Right lobe of liver (tissue), 6 donors: ENCODE results near the gene HOXA13. TPM values are rescaled to one million over a fixed set of nuclear protein-coding genes. Genes with fewer than 3 reads are reported as not detected.
A peak's percentile ranks its signal among the peaks of the same experiment; 100 is the strongest.

Experiments used
- ATAC-seq, 4 donors: fragments of 200-7000 bp; cut with Tn5 transposase; one replicate each; pipeline ENCODE4 v1.9.1; 2020; ENCODE audit warnings: mild to moderate bottlenecking in 4 of 4, moderate library complexity in 4 of 4
- DNase-seq, 3 donors: peaks; one replicate each; pipeline ENCODE4 v3.0.0-alpha.2; 2020
- H3K27ac ChIP-seq, 3 donors: fragments of 200-600 bp; one replicate each; pipeline ENCODE4 v1.8.0; 2022
- H3K27me3 ChIP-seq, 2 donors: fragments of 200-600 bp; one replicate each; pipeline ENCODE4 v1.8.0; 2022
- H3K36me3 ChIP-seq, 4 donors: fragments of 200-600 bp; sonication (generic) in 1 of 4; one replicate each; pipeline versions ENCODE4 v1.5.1 to v1.8.0; 2017 to 2022; ENCODE audit warnings: control low read depth in 1 of 4
- H3K4me1 ChIP-seq, 4 donors: fragments of 200-600 bp; sonication (generic) in 1 of 4; one replicate each; pipeline versions ENCODE4 v1.5.1 to v1.8.0; 2017 to 2022; ENCODE audit warnings: control low read depth in 1 of 4
- H3K4me3 ChIP-seq, 3 donors: fragments of 200-600 bp; one replicate each; pipeline ENCODE4 v1.8.0; 2022
- H3K9me3 ChIP-seq, 4 donors: fragments of 200-600 bp; sonication (generic) in 1 of 4; one replicate each; pipeline versions ENCODE4 v1.5.1 to v1.8.0; 2017 to 2022; ENCODE audit warnings: control low read depth in 1 of 4
- POLR2A ChIP-seq: fragments of 450-650 bp; IDR thresholded peaks from one replicate; pipeline ENCODE4 v1.6.1; 2017; ENCODE audit warnings: antibody characterized with exemption, mild to moderate bottlenecking
- WGBS: methylation state at CpG from one replicate; pipeline ENCODE4 v1.1.6; 2018; ENCODE audit warnings: low coverage, low lambda C conversion rate; ENCODE audit not compliant: insufficient coverage; ENCODE audit errors: missing lambda C conversion rate; 5-methylcytosine and 5-hydroxymethylcytosine counted together
- intact Hi-C, 2 donors: fragments of 100-400 bp; cut with DNase I; formaldehyde crosslinking; loops; one replicate each; pipeline versions ENCODE4 v1.11.2 to v1.14.1; 2022
- total RNA-seq, 6 experiments: library from RNA; depleted of rRNA in 2 of 6; stranded (reverse); fragments of >200 nt in 2 of 6; fragmentation: NEBNext Ultra II Directional in 3 of 6; extraction: Animal tissue kit (Norgen Biotek cat#: 25700) in 3 of 6; gene quantifications; one replicate each; pipeline versions ENCODE4 v1.1.0 to v1.2.4, GENCODE V29; 2016 to 2023
- TF ChIP-seq, protein P1 (sequence below), 4 donors: fragments of 200-600 bp in 3 of 4; fragments of 450-650 bp in 1 of 4; IDR thresholded peaks; one replicate each; pipeline versions ENCODE4 v1.5.1 to v1.8.0; 2016 to 2022; ENCODE audit warnings: antibody characterized with exemption in 4 of 4, mild to moderate bottlenecking in 2 of 4
- donor health status: DM: no; HTN: yes; CAD: no.
- donor health status: DM: no; HTN: no; CAD: no.
- donor health status: DM: no; HTN: no; CAD: no.
- donor health status: DM: no; HTN: yes; CAD: no.
- donor health status: DM: no; HTN: yes; CAD: no.

HOXA13 gene
- total RNA-seq, 6 experiments from 2014 or later: not detected

DNA sequence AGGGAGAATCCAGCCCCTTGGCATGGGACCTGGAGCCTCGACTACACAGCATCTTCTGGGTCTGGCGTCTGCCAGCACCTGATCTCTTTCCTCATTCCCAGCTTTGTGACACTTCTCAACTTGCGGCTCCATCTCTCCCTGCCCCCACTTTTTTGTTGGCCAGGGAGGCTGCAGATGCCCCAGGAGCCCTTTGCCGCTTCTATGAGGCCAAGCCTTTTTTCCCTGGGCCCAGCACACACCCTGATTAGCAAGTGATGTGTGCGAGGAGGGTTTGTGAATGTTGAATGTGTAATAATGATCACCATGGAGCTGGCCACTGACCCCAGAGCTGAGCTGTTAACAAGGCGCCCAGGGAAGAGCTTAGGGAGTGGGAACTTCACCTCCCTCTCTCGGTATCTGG is 47.1 kb upstream of the HOXA13 start:
- H3K27me3 ChIP-seq: peaks cover 34 to 62% of the 10 kb centered on the region in 2 donors
- no peak for ATAC-seq
- H3K36me3 ChIP-seq: no peaks in the 10 kb centered on the region
- intact Hi-C loops: no loop called here
- peaks cover 0 to 35% (median 0%) of the 10 kb centered on the region in 4 donors for H3K4me1 ChIP-seq
- no peaks in the 10 kb centered on the region for H3K9me3 ChIP-seq
- no peak overlapping the region for H3K4me3 ChIP-seq
- WGBS: 44% methylated on average over 7 of the region's 7 CpGs
- DNase-seq: no peak
- H3K27ac ChIP-seq: no peak overlapping the region
- TF ChIP-seq, protein P1, sequence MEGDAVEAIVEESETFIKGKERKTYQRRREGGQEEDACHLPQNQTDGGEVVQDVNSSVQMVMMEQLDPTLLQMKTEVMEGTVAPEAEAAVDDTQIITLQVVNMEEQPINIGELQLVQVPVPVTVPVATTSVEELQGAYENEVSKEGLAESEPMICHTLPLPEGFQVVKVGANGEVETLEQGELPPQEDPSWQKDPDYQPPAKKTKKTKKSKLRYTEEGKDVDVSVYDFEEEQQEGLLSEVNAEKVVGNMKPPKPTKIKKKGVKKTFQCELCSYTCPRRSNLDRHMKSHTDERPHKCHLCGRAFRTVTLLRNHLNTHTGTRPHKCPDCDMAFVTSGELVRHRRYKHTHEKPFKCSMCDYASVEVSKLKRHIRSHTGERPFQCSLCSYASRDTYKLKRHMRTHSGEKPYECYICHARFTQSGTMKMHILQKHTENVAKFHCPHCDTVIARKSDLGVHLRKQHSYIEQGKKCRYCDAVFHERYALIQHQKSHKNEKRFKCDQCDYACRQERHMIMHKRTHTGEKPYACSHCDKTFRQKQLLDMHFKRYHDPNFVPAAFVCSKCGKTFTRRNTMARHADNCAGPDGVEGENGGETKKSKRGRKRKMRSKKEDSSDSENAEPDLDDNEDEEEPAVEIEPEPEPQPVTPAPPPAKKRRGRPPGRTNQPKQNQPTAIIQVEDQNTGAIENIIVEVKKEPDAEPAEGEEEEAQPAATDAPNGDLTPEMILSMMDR (IDR thresholded peaks at IDR 0.05): no peak
- no peak for TF ChIP-seq POLR2A

DNA sequence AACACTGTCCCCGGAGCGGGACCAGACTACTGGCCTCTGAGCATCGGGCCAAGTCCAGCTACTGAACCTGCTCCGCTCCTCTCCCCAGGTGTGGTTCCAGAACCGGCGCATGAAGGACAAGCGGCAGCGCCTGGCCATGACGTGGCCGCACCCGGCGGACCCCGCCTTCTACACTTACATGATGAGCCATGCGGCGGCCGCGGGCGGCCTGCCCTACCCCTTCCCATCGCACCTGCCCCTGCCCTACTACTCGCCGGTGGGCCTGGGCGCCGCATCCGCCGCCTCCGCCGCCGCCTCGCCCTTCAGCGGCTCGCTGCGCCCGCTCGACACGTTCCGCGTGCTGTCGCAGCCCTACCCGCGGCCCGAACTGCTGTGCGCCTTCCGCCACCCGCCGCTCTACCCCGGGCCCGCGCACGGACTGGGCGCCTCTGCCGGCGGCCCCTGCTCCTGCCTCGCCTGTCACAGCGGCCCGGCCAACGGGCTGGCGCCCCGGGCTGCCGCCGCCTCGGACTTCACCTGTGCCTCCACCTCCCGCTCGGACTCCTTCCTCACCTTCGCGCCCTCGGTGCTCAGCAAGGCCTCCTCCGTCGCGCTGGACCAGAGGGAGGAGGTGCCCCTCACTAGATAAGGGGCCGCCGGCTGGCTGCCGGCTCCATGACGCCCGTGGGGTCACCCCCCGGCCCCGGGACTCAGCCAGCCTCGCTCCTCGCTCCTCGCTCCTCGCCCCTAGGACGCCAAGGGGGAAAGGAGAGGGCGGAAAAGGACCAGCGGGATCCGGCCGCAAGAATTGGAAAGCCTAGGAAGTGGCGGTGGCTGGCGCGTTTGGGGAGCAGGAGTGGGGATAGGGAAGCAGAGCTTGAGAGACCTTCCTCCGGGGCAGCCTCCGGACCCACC is 46.2 kb upstream of the HOXA13 start:
- H3K4me1 ChIP-seq: peaks cover 0 to 25% (median 0%) of the 10 kb centered on the region in 4 donors
- no peaks in the 10 kb centered on the region for H3K9me3 ChIP-seq
- TF ChIP-seq, protein P1 (IDR thresholded peaks at IDR 0.05): no peak
- no peak for TF ChIP-seq POLR2A
- no peak overlapping the region for H3K27ac ChIP-seq
- H3K36me3 ChIP-seq: no peaks in the 10 kb centered on the region
- peaks cover 37 to 63% of the 10 kb centered on the region in 2 donors for H3K27me3 ChIP-seq
- ATAC-seq (peak; percentile 28 to 48 (median 42)), DNase-seq (no peak)
- WGBS: 7% methylated on average over 13 of the region's 90 CpGs
- intact Hi-C loops: no loop called here
- H3K4me3 ChIP-seq: no peak overlapping the region

DNA sequence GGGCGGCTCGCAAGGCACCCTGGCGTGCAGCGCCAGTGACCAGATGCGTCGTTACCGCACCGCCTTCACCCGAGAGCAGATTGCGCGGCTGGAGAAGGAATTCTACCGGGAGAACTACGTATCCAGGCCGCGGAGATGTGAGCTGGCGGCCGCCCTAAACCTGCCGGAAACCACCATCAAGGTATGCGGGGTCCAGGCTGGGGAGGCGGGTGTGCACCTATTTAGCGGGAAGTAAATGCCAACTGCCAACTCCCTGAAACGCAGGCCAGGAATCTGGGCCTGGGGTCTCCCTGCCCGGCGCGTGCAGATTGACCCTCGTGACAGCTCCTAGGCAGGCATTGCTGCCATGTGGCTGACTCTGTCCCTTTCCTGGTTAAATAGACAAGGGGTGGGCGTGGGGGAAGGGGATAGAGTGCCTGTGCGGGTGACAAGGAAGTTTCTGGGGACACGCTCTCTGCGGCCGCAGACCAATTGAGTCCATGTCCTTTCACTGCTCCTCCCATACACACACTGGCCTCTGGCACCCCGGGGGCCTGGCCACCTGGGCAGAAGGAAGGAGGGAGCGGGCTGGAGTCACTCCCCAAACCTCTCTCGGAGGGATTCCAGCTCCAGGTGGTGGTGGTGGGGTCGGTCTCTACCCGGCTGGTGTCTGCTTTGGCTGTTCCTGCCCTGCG is 45.4 kb upstream of the HOXA13 start:
- H3K27ac ChIP-seq: no peak overlapping the region
- 18% methylated on average over 18 of the region's 37 CpGs for WGBS
- DNase-seq: no peak
- intact Hi-C loops: no loop called here
- TF ChIP-seq, protein P1 (IDR thresholded peaks at IDR 0.05): no peak
- TF ChIP-seq POLR2A: no peak
- no peaks in the 10 kb centered on the region for H3K9me3 ChIP-seq
- peaks cover 37 to 67% of the 10 kb centered on the region in 2 donors for H3K27me3 ChIP-seq
- ATAC-seq: peak in 1 of 4 donors; percentile 5
- H3K4me1 ChIP-seq: peaks cover 0 to 24% (median 0%) of the 10 kb centered on the region in 4 donors
- no peaks in the 10 kb centered on the region for H3K36me3 ChIP-seq
- H3K4me3 ChIP-seq: no peak overlapping the region

DNA sequence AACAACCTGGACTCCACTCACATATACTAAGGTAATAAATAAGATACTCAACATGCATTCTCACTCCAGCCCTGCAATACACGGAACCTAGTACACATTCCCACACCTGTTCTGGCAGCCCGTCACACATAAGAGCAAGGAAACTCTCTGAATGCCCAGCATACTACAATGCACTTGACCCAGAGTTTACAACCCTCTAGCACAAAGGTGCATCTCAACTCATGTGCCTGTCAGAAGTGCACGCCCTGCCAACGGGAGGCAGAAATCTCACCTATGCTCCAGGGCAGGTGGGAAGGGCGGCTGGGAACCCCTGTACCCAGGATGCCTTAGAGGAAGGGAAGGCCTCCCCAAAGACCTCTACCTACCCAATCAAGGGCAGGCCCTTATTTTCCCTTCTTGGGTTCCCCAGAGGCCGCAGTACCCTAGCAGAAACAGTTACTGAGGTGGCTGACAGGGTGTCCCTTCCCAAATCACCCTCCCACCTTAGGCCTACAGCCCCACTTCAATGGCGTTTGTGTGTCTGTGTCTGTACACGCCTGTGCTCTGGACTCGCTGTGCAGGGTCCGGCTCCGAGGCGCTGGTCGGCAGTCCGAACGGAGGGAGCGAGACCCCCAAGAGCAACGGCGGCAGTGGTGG is 44.7 kb upstream of the HOXA13 start:
- H3K9me3 ChIP-seq: no peaks in the 10 kb centered on the region
- intact Hi-C loops: no loop called here
- TF ChIP-seq, protein P1 (IDR thresholded peaks at IDR 0.05): no peak
- TF ChIP-seq POLR2A: no peak
- no peak overlapping the region for H3K27ac ChIP-seq
- DNase-seq (no peak), ATAC-seq (no peak)
- no peak overlapping the region for H3K4me3 ChIP-seq
- H3K36me3 ChIP-seq: no peaks in the 10 kb centered on the region
- peaks cover 37 to 65% of the 10 kb centered on the region in 2 donors for H3K27me3 ChIP-seq
- WGBS: 15% methylated on average over 10 of the region's 18 CpGs
- peaks cover 0 to 24% (median 0%) of the 10 kb centered on the region in 4 donors for H3K4me1 ChIP-seq
